Panc1 (cell line): Measurements from ENCODE around the gene HVCN1. TPM values are rescaled to one million over a fixed set of nuclear protein-coding genes. Genes with fewer than 3 reads are reported as not detected.

ENCODE experiments used
- ATAC-seq: fragments of 200-7000 bp; cut with Tn5 transposase; 2 replicates; pipeline ENCODE4 v1.9.1; 2020; ENCODE audit warnings: mild to moderate bottlenecking, moderate library complexity
- BruUV-seq: library from RNA; stranded (reverse); fragments of 400-500 nt; replicated peaks from 2 replicates; lab custom pipeline; 2021; lab: Mats Ljungman, UMichigan
- CTCF ChIA-PET: fragments of 300-600 bp; sonication (Branson Sonifier 250); formaldehyde crosslinking; loops from one replicate; lab custom pipeline; 2022; ENCODE audit warnings: antibody characterized with exemption; lab: Charles Lee
- POLR2A ChIA-PET: fragments of 300-600 bp; sonication (Branson Sonifier 250); formaldehyde crosslinking; loops from one replicate; lab custom pipeline; 2022; ENCODE audit warnings: antibody characterized with exemption; lab: Charles Lee
- DNase-seq: peaks from one replicate; pipeline ENCODE4 v3.0.0-alpha.2; 2010; ENCODE audit warnings: low read depth, low spot score
- H3K27ac ChIP-seq: 2 replicates; pipeline ENCODE4 v1.5.1; 2011; ENCODE audit warnings: mild to moderate bottlenecking, low read length, inconsistent platforms
- H3K27me3 ChIP-seq: fragments of 200-500 bp; sonication (Bioruptor generic); 2 replicates; pipeline ENCODE4 v1.6.0; 2014; ENCODE audit warnings: low read length, inconsistent platforms; ENCODE audit not compliant: control insufficient read depth, insufficient read depth
- H3K36me3 ChIP-seq: fragments of 200-500 bp; sonication (Bioruptor generic); 2 replicates; pipeline ENCODE4 v1.5.1; 2014; ENCODE audit warnings: inconsistent platforms, mild to moderate bottlenecking, low read length, moderate library complexity; ENCODE audit not compliant: control insufficient read depth, insufficient read depth
- H3K4me1 ChIP-seq: 2 replicates; pipeline ENCODE4 v1.5.1; 2011; ENCODE audit warnings: inconsistent platforms, mild to moderate bottlenecking, low read length, moderate library complexity; ENCODE audit not compliant: control insufficient read depth, insufficient read depth
- H3K4me3 ChIP-seq, 2 experiments: 2 replicates each; pipeline ENCODE4 v1.5.1; 2011 to 2012; ENCODE audit warnings: low read depth in 2 of 2, low read length in 2 of 2, mild to moderate bottlenecking in 2 of 2, inconsistent platforms in 1 of 2, moderate library complexity in 1 of 2
- H3K9me3 ChIP-seq: fragments of 200-500 bp; sonication (Bioruptor generic); 2 replicates; pipeline ENCODE4 v1.5.1; 2014; ENCODE audit warnings: low read depth, mild to moderate bottlenecking, inconsistent platforms, low read length, moderate library complexity; ENCODE audit not compliant: control insufficient read depth, insufficient read depth
- CTCF ChIP-seq: fragments of 450-650 bp; IDR thresholded peaks from 2 replicates; pipeline ENCODE4 v1.5.1; 2017; ENCODE audit warnings: mild to moderate bottlenecking
- POLR2AphosphoS5 ChIP-seq: IDR thresholded peaks from 2 replicates; pipeline ENCODE4 v1.6.1; 2012; ENCODE audit warnings: mild to moderate bottlenecking, low read depth, low read length, moderate library complexity
- SIN3A ChIP-seq: IDR thresholded peaks from 2 replicates; pipeline ENCODE4 v1.6.1; 2012; ENCODE audit warnings: low read depth, mild to moderate bottlenecking, low read length, moderate library complexity, borderline replicate concordance; ENCODE audit not compliant: insufficient read depth
- TCF7L2 ChIP-seq: IDR thresholded peaks from 2 replicates; pipeline ENCODE4 v1.6.1; 2011; ENCODE audit warnings: mild to moderate bottlenecking, low read depth, low read length, inconsistent platforms
- in situ Hi-C: cut with HindIII; loops from 2 replicates; pipeline ENCODE4 v1.10.0; 2016; ENCODE audit warnings: low sequenced_read_pairs, low pct_unique_long_range_greater_than_20kb
- intact Hi-C: fragments of 100-400 bp; cut with micrococcal nuclease; formaldehyde crosslinking; loops from one replicate; pipeline ENCODE4 v1.10.0; 2022; ENCODE audit not compliant: unreplicated experiment
- total RNA-seq: library from RNA; stranded (reverse); gene quantifications from one replicate; pipeline ENCODE4 v1.2.1, GENCODE V29; 2021; ENCODE audit not compliant: unreplicated experiment
- TF ChIP-seq, protein P1 (sequence below), 2 experiments: IDR thresholded peaks; 2 replicates each; pipeline ENCODE4 v1.6.1; 2011 to 2012; ENCODE audit warnings: low read depth in 2 of 2, control low read depth in 1 of 2, low read length in 1 of 2, mild to moderate bottlenecking in 1 of 2, moderate library complexity in 1 of 2; ENCODE audit not compliant: insufficient read depth in 1 of 2

The HVCN1 gene
- total RNA-seq, 1 experiment from 2014 or later: 0.87 TPM

DNA sequence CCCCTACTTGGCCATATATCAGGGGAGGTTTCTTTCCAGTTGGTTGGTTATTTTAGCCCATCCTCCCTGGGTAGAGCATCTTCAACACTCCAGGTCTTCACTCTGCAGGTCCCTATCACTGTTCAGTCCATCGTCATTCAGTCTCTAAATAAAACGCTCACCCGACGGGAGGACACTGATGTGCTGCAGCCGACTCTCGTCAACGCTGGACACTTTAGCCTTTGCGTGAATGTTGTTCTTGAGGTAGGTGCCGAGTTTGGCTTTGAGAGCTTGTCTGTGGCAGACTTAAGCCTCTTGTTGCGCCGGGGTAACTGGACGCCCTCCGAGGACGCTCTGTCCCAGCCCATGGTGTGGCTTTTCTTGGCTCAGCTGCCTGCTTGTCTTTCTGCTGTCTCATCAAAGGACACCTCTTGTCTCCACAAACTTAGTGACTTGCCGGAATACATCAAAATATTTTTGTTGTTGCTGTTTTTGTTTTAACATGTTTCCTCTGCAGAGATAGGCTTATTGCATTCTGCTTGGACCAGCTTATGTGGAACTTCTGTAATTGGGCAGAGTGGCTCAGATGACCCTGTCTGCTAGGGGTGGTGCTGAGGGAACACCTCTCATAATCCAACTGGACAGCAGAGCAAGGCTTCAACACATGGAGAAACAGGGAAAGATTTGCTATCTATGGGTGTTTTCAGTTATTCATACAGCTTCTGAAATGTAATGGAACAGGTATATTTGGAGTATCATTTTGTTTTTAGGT lies 48.5 kb downstream of the HVCN1 start:
- Histone ChIP-seq H3K27ac (no peak overlapping the region), H3K9me3 (no peaks in the 10 kb centered on the region), H3K27me3 (no peaks in the 10 kb centered on the region), H3K4me3 (no peak overlapping the region), H3K36me3 (no peaks in the 10 kb centered on the region), H3K4me1 (no peaks in the 10 kb centered on the region)
- ChIA-PET CTCF (no interaction called here), POLR2A (no interaction called here)
- intact Hi-C loops: no loop called here
- ATAC-seq (no peak), DNase-seq (no peak)
- TF ChIP-seq TCF7L2: no peak
- no peak for TF ChIP-seq SIN3A
- no peak for TF ChIP-seq CTCF
- TF ChIP-seq, protein P1, sequence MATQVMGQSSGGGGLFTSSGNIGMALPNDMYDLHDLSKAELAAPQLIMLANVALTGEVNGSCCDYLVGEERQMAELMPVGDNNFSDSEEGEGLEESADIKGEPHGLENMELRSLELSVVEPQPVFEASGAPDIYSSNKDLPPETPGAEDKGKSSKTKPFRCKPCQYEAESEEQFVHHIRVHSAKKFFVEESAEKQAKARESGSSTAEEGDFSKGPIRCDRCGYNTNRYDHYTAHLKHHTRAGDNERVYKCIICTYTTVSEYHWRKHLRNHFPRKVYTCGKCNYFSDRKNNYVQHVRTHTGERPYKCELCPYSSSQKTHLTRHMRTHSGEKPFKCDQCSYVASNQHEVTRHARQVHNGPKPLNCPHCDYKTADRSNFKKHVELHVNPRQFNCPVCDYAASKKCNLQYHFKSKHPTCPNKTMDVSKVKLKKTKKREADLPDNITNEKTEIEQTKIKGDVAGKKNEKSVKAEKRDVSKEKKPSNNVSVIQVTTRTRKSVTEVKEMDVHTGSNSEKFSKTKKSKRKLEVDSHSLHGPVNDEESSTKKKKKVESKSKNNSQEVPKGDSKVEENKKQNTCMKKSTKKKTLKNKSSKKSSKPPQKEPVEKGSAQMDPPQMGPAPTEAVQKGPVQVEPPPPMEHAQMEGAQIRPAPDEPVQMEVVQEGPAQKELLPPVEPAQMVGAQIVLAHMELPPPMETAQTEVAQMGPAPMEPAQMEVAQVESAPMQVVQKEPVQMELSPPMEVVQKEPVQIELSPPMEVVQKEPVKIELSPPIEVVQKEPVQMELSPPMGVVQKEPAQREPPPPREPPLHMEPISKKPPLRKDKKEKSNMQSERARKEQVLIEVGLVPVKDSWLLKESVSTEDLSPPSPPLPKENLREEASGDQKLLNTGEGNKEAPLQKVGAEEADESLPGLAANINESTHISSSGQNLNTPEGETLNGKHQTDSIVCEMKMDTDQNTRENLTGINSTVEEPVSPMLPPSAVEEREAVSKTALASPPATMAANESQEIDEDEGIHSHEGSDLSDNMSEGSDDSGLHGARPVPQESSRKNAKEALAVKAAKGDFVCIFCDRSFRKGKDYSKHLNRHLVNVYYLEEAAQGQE (IDR thresholded peaks at IDR 0.05; ENCODE audit: insufficient read depth in 1 of 2, low read depth in 2 of 2, low read length in 1 of 2): no peak
- no peak for TF ChIP-seq POLR2AphosphoS5
- no TSS peak for BruUV-seq
- in situ Hi-C loops: no loop called here

GRCh38 chr12:110639336-110640141 lies 49.4 kb downstream of the HVCN1 start:
- no peaks in the 10 kb centered on the region for H3K27me3 ChIP-seq
- H3K4me1 ChIP-seq: no peaks in the 10 kb centered on the region
- DNase-seq (no peak), ATAC-seq (no peak)
- intact Hi-C loops: no loop called here
- in situ Hi-C loops: no loop called here
- H3K4me3 ChIP-seq: no peak overlapping the region
- BruUV-seq: no TSS peak
- H3K9me3 ChIP-seq: no peaks in the 10 kb centered on the region
- TF ChIP-seq CTCF (no peak), POLR2AphosphoS5 (no peak), TCF7L2 (no peak), SIN3A (no peak)
- TF ChIP-seq, protein P1 (IDR thresholded peaks at IDR 0.05; ENCODE audit: insufficient read depth in 1 of 2, low read depth in 2 of 2, low read length in 1 of 2): no peak
- no peaks in the 10 kb centered on the region for H3K36me3 ChIP-seq
- CTCF ChIA-PET: no interaction called here
- POLR2A ChIA-PET: no interaction called here
- no peak overlapping the region for H3K27ac ChIP-seq
